Erythroblast (primary cell): ENCODE results near the gene EGFL7.
A peak's percentile ranks its signal among the peaks of the same experiment; 100 is the strongest.

Source experiments
- DNase-seq, 2 experiments: peaks; one replicate each; lab custom pipeline; 2025; lab: John Stamatoyannopoulos, UW
- GATA1 ChIP-seq: IDR thresholded peaks from 2 replicates; pipeline ENCODE4 v1.6.1; 2011; ENCODE audit warnings: low read depth, mild to moderate bottlenecking, control low read depth, low read length, moderate library complexity
- POLR2A ChIP-seq: IDR thresholded peaks from 2 replicates; pipeline ENCODE4 v1.6.1; 2011; ENCODE audit warnings: mild to moderate bottlenecking, low read length

The EGFL7 gene

DNA sequence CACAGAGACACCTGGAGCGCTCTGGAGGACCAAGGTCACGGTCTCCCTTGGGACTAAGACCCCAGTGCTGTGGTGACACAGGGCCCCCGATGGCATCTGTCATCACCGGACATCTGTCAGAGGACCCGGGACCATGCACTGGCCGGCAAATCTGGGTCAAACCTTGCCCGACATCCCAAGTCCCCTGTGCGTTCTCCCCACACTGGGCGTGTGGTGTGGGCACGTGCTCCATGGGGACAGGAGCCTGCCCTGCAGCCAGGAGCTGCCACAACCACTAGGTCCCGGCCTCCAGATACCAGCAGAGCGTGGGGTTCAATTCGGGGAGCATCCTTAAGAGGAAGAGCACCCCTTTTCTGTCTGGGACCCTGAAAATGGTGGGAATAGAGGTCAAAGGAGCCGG lies 21.0 kb downstream of the EGFL7 start:
- DNase-seq, result no peak
- TF ChIP-seq GATA1, result no peak
- no peak for TF ChIP-seq POLR2A

GRCh38 chr9:136684339-136684738 lies 21.6 kb downstream of the EGFL7 start:
- DNase-seq, result no peak
- TF ChIP-seq POLR2A, result no peak
- no peak for TF ChIP-seq GATA1

DNA sequence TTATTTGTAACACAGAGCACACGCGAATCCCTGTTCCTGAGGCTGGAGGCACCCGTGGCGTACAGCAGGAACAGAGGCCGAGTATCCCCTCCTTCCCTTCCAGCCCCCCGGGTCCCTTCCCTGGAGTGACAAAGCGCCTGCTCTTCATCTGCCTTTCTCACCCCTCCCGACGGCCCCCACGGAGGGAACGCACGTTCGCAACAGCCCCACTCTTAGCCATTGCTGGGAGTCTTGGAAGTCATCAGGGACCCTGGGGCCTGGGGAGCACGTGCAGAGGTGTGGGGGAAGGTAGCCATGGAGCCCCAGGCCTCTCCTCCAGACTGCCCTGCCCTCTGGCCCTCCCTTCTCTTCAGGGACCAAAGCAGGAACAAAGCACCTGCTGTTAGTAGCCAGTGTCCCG lies 22.1 kb downstream of the EGFL7 start:
- TF ChIP-seq POLR2A (no peak), GATA1 (no peak)
- DNase-seq, result no peak

DNA sequence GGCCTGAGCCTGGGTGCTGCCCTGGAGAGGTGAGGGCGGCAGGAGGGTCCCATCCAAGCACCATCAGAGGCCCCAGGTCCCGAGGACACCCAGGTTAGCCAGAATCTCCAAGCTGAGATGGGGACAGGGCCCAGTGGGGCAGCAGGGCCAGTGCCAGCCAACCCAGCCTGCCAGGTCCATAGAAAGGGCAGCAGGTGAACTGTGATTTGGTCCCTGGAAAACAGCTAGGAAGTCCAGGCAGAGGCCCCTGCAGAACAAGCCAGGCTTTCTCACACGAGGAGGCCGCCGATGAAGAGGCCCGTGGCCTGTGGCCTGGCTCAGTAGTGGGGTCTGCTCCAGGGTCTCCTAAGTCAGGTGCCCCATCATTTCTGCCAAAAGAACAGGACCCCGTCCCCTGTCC lies 22.5 kb downstream of the EGFL7 start:
- DNase-seq, result no peak
- TF ChIP-seq GATA1 (no peak), POLR2A (no peak)

- TF ChIP-seq POLR2A, result no peak
- TF ChIP-seq GATA1, result no peak
- DNase-seq, result no peak
Observed at GRCh38 chr9:136685790-136686533, 23.2 kb downstream of the EGFL7 start.

DNA sequence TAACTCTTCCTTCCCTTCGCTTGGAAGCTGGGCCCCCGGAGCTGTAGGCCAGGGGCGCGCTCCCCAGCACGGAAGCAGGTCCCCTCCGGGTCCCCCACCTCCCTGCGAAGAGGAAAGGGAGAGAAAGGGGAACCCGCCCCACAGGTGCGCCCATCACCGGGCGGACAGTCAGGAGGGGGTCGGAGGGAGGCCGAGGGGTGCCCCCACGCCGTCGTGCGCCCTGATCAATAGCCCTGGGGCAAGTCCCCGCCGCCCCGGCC lies 23.7 kb downstream of the EGFL7 start:
- TF ChIP-seq GATA1, result no peak
- TF ChIP-seq POLR2A, result no peak
- no peak for DNase-seq

GRCh38 chr9:136686794-136687711 lies 24.3 kb downstream of the EGFL7 start, which contains the start of gene AGPAT2:
AGPAT2 (minus strand) TSS chr9:136687457; CDS start chr9:136687357, 100 bp downstream.
- peak; percentile 47 to 56 for DNase-seq
- TF ChIP-seq POLR2A, result no peak
- TF ChIP-seq GATA1, result no peak

GRCh38 chr9:136687721-136688223 lies 25.1 kb downstream of the EGFL7 start:
- no peak for DNase-seq
- TF ChIP-seq GATA1 (no peak), POLR2A (no peak)

DNA sequence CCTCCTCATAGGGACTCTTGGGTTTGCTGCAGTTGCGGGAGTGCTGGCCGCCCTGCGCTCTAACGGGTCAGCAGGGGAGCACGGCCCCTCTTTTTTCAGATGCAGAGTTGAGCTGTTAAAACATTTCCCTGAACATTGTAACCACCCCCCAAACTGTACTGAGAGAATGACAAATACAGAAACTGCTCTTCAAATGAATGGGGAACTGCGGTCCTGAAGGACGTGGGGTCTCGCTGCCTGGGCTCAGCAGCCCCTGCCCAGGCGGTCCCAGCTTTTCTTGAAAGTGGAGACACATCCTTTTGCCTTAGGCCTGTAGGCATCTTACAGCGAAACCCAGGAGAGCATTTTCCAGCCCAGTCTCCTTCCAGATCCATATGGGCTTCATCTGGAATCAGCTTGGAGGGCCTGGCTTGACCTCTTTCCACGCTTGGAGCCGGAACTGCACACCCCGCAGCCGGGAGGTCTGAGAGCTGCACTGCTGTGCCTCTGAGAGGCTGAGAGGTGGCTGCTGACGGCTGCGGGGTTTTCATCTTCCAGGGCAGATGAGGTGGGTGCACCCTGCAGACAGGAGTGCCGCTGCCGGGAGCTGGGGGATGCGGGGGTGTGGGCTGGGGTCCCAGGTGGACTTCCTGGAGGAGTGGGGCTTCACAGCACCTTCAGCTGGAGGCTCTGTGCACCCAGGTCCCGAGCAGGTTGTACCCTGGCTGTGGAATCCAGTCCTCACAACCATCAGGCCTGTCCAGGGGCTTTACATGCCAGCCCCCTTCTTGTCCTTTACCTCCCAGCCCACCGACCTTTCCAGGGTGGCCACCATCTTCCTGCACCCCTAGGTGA lies 25.8 kb downstream of the EGFL7 start:
- no peak for DNase-seq
- TF ChIP-seq GATA1 (no peak), POLR2A (no peak)

- DNase-seq, result no peak
- TF ChIP-seq GATA1 (no peak), POLR2A (no peak)
Observed at GRCh38 chr9:136689108-136689460, 26.4 kb downstream of the EGFL7 start.

DNA sequence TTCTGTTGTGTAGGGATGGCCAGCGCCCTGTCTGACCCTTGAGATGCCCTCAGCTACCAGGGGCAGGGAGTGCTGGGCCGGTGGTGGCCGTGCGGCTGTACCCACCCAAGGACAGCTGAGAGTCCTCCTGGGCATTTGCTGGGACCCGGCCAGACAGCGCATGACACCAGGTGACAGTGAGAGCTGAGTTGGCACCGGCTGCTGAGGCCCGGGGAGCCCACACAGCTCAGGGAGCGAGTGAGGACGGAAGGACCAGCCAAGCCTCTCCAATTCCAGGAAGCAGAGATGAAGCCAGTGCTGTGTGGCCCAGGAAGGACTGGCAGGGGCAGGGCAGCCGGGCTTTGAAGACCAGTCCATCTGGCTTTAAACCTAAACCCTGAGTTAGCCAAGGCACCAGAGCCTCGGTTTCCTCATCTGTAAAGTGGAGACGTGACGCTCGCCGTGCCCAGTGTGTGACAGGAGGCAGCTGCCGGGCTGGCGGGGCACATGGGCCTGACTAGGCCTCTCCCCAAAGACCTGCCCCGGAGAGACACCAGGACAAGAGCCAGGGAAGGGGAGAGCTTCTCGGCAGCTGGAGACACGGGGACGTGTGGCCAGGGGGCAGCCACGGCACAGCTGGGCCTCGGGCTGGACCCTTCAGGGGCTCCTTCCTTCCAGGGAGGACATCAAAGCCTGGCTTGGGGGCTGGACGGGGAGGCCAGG lies 27.5 kb downstream of the EGFL7 start:
- TF ChIP-seq POLR2A (no peak), GATA1 (no peak)
- no peak for DNase-seq

DNA sequence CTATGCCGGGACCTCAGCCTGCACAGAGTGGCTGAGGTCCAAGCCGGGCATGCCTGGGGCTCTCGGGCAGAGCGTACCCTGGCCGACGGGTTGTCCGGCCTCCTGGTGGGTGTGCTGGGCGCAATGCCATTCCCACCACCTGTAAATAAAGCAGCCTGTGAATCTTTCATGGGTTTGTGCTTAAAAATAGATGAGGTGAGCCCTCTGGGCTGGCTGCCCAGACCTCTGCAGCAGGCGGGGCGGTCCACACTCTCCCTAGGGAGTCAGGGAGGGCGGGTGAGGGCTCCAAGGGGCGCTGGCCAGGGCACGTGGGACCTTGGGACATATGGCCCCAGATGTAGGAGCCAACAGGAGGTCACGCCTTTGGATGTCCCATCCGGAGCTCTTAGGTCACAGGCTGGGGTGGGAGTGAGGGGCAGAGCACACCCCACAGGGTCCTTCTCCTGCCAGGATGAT lies 28.1 kb downstream of the EGFL7 start:
- DNase-seq, result no peak
- TF ChIP-seq POLR2A (no peak), GATA1 (no peak)
